Central memory CD4-positive, alpha-beta T cell (primary cell): ENCODE results near the gene DNER.

Source experiments
- DNase-seq: peaks from one replicate; pipeline ENCODE4 v3.0.0; 2022

Gene DNER

GRCh38 chr2:229665158-229665557, 49.2 kb downstream of the DNER start:
- no peak for DNase-seq

- DNase-seq: no peak
These were observed 52.9 kb downstream of the DNER start for GRCh38 chr2:229661478-229661877.

GRCh38 chr2:229660951-229661350, 53.4 kb downstream of the DNER start:
- no peak for DNase-seq

DNA sequence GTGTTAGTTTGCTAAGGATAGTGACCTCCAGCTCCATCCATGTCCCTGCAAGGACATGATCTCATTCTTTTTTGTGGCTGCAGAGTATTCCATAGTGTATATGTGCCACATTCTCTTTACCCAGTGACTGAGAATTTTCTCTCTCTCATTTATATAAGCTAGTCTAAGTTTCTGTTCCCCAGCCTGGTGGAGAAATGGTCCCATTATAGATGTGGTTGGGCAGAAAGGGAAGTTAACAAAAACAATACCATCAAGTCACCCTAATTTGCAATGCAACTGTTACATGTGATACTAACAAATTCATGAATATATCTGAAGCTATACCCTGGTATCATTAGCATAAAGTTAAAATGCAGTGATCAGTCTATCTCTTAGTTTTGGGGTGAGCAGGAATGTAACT, 54.0 kb downstream of the DNER start:
- no peak for DNase-seq

GRCh38 chr2:229658004-229658403, 56.4 kb downstream of the DNER start:
- DNase-seq: no peak

DNA sequence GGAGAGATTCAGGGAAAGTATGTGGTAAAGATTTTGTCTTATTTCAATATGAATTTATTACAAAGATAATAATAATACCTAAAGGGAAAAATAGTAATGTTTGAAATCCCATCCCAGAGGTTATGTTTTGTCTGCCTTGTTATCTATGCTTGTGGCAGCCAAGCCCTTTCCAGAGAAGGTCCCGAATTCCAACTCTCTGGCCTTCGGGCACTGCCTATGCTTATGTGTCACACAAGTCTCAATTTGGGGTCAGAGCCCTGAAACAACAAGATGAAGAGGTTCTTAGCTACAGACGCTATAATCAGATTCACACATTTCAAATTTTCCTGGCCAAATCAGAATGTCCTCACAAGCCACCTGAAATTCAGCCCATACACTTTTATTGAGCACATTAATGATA, 59.9 kb downstream of the DNER start:
- DNase-seq: no peak

DNA sequence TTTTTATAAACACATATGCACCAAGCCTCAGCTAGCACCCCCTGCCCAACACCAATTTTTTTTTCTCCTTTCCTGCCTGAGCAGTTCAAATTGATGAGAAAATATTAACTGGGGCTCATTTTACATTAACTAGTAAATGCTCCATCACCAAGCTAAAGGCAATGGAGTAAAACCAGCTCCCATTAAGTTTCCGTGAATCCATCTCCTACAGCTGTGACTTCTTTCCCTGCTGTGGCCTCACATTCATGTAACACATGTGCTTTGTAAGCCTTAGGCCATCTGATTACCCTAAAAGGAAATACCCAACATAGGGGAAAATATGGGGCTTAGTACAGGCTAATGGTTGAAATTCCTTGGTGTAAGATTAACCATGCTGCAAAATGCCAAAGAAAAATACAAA, 60.8 kb downstream of the DNER start:
- DNase-seq: no peak

DNA sequence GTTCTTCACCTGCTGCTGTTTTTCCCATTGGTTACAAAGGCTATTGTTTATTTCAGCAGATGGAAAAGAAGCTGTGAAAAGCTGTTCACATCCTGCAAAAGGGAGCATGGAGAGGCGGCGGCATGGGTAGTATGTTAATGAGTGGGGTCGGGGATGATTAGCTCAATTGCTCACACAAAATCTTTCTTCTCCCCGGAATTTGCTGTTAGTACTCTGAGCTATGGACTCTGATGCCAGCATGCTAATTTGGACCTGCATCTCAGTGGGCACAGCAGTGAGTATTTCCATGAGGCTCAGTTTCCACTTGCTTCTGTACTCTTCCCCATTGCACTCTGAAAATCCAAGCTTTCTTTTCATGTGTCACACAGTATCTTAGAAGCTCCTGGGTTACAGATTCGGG, 61.6 kb downstream of the DNER start:
- DNase-seq: no peak

DNA sequence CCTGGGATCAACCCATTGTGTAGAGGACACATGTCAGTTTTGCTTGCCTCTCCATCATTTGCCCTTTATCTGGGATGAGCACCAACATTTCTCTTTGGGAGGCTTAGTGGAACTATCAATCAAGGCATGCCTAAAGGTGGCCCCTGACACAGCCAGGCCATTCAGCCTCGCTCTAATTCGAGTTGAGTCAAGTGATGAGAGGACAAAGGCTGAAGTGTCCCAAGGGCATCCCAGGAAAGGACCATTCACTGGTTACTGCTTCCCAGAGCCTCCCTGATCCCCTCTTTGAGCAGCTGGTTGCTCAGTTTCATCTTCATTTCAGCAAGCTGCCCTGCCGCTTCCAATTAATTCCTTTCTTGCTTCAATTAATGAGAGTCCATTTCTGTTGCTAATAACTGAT, 63.5 kb downstream of the DNER start:
- no peak for DNase-seq

GRCh38 chr2:229650059-229650458, 64.3 kb downstream of the DNER start:
- no peak for DNase-seq

GRCh38 chr2:229646186-229646723, 68.1 kb downstream of the DNER start:
- no peak for DNase-seq

DNA sequence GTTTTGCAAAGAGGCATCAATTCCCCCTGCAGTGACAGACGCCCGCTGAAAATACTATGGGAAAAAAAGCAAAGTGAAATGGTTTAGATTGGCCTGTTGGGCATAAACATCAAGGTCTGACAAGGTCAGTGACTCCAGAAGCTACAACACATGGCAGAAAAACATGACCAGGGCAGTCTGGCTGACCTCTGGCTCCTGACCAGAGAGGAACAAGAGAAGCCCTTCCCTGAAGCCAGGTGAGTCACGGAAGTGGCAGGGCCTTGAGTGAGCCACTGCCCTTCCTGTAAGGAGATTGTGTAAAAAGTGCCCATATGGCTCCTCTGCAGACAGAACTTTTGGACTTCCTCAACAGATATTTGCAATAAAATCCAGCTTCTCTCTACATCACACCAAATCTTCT, 72.0 kb downstream of the DNER start:
- DNase-seq: no peak

- no peak for DNase-seq
These were observed 72.7 kb downstream of the DNER start for GRCh38 chr2:229641676-229642075.

GRCh38 chr2:229640636-229641035, 73.7 kb downstream of the DNER start:
- no peak for DNase-seq

DNA sequence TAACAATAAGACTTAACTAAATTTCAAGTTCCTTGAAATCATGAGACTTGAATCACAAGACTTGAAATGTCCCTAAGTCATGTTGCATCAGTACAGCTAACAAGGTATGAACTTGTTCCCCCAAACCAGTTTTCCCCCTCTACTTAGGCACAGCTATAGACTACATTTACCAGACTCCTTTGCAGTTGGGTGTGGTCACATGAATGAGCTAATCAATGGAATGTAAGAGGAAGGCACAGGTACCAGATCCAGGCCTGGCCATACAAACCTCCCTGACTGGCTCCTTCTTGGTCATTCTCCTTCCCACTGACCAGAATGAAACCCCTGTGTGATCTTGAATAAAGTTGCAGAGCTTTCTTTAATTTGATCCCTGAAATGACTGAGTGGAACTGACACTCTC, 77.8 kb downstream of the DNER start:
- DNase-seq: no peak

GRCh38 chr2:229635371-229635680, 79.0 kb downstream of the DNER start:
- DNase-seq: no peak

DNA sequence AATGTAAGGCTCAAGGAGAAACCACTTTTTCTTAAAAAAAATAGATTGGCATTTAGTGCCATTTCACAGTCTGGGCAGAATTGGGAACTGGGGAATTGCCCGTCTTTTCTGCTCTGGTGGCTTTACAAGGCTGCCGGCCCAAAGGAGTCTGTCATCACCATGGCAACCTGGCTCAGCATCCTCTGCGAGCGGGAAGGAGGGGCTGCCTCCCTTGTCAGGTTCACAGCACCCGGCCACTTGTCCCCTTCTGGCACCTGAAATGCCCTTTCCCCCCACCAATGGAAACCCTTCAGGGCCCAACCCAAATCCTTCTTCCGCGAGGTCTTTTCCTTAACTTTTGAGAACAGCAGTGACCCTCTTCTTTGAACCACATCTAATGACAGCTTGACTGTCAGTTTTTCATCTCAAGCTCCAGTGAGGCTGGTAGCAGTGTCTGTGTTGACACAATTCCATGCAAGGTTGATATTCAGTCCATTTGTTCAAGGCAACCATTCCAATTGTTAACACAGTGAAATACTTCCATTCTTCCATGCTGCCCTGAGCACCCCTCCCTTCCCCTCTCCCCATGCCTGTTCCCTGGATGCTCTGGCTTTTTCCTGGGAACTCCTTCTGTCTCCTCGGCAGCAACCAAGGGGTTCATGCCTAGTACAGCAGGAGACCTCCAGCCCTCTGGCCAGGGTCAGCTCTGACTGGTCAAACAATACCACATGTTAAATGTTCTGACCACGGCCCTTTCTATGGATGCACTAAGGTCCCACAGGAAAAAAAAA, 79.6 kb downstream of the DNER start:
- no peak for DNase-seq

- no peak for DNase-seq
These were observed 80.8 kb downstream of the DNER start for GRCh38 chr2:229633556-229633955.

DNA sequence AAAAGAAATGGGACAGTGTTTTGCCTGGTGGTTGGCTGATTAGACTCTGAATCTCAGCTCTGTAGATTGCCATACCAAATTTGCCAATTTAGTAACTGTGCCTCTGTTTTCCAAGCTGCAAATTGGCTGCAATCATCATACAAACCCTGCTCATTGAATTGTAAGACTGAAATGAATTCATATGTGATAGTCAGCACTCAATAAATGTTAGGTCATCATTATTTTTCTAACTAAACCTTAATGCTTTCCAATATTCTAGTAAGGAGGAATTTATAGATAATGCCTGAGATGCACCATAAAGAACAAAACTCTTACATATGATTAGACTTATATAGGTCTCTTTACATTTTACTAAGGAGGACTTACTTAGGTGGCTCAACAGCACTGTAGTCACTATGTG, 85.3 kb downstream of the DNER start:
- DNase-seq: no peak

DNA sequence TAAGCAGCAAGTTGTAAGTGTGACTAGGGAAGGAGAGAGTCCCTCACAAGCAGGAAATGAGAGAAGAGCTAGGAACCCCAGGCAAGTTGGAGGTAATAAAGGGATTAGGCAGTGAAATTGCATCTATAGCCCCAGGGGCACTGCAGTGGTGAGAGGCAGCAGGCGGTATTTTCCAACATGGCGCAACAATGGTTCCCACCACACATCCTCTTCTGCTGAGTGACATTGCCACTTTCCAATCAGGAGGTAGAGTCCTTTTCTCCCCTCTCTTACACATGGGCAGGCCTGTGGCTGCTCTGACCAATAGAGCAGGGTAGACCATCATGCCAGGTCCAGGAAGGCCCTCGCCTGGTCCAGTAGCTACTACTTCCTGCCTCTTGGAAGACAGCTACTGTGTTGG, 86.6 kb downstream of the DNER start:
- no peak for DNase-seq

DNA sequence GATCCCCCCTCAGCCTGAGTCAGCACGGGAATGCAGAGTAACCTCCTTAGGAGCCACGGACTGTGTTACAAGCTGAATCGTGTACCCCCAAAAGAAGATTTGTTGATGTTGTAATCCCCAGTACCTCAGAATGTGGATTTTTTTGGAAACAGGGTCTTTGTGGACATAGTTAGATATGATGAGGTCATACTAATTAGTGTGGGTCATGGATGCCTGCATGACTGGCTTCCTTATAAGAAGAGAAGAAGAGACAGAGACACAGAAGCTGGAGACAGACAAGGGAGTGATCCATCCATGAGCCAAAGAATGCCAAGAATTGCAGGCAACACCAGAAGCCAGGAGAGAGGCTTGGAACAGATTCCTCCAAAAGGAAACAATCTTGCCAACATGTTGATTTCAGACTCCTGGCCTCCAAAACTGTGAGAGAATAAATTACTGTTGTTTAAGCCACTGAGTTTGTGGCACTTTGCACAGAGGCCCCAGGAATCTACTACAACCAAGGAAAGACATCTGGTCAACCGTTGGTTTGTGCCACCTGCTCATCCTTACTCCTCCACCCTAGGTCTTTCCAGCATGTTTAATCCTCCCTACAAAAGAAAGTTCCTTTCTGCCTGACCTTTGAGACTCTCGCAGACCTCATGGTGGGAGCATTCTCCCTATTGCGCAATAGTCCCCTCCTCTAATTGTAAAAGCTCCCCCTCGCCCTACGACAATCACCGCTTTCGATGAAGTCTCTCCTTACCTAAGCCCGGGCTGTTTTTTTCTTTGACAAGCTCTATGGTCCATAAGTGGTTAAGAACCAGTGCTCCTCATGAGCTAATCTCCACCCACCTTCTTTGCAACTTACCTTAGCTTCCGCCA, 91.6 kb downstream of the DNER start:
- DNase-seq: no peak

- no peak for DNase-seq
These were observed 93.6 kb downstream of the DNER start for GRCh38 chr2:229620759-229621158.

DNA sequence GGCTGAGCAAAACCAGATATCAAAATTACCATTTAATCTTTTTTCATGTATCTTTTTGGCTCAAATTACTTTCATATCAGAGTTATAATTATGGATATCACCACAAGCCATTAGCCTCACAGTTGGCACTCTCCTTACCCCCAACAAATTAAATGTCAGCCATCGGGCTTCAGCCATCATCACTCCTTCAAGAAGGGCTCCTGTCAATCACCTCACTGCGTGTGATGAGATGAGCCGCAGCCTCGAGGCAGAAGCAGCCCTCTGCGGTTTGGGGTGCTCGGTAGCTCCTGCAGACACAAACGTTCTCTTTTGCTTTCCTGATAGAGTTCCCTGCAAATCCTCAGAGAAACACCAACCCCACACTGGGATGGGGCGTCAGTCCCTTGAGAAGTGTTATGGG, 94.1 kb downstream of the DNER start:
- DNase-seq: no peak

DNA sequence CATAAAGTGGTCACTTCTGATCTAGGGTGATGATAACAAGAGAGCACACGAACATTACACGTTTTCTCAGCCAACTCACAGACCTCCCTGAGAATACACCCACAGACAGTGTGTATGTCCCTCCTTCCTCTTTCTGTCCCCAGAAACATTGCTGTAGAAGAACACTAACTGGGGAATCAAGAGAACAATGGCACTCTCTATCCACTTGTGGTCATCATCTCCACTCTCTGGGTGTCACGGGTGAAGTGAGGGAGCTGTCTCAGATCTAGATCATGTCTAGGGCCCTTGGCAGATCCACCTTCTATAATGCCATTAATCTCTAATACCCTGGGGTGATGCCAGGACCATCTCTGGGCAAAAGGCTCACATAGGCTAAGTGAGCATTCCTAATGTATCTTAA, 97.9 kb downstream of the DNER start:
- DNase-seq: no peak
